ENCODE data around the gene MMS19.

MMS19 gene

DNA sequence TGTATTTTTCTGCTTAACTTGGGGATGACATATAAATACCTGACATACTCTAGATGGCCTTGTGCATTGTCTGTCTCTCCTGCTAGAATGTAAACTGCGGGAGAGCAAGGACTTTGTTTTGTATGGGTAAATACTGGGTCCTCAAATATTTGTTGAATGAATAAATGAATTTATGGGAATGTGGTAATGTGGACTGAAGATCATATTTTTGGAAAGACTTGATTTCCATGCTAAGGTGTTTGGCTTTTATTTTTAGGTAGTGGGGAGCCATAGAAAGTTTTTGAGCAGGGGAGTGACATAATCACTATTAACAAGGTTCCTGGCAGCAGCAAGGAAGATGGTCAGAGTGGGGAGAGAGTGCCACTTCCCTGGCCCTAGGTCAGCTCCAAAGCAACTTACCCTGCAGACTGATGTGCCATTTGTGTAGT lies 27.5 kb upstream of the MMS19 start:
- no peak for DNase-seq (ENCODE audit: low read depth in 2 of 2)

GRCh38 chr10:97525086-97525485 lies 26.9 kb upstream of the MMS19 start:
- no peak for DNase-seq (ENCODE audit: low read depth in 2 of 2)

DNA sequence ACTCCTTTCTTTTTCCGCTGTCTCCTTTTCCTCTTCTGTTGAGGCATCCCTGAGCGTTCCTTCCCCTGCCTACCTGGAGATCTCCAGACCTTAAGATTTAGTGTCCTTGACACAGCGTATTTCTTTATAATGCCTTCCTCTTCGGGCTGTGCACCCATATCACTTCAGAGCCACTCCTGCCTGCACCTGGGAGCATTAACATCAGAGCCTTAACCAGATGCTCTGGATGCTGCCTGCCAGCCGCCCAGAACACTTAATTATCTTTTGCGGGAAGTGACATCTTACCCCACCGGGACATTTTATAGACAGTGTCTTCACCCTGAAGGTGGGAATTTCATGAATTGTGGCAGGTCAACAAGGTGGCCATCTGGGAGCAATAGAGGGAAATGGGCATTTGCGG lies 24.7 kb upstream of the MMS19 start:
- no peak for DNase-seq (ENCODE audit: low read depth in 2 of 2)

DNA sequence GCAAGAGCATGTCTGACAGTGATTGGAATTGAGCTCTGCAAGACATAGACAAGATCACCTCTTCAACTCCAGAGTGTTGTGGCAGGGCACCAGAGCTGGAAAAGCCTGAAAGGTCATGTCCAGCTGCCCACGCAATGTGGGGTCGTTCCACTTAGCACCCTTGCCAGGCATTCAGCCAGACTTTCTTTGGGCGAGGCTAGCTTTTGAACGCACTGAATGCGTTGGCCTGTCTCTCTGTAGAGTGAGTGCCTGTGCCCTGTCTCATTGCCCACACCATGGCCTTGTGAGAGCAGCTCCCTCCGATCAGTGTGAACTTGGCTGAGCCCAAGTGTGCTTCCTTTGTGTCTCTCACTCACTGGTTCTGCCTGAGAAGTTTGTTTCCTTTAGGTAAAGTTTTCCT lies 23.8 kb upstream of the MMS19 start:
- DNase-seq (ENCODE audit: low read depth in 2 of 2), result no peak

- no peak for DNase-seq (ENCODE audit: low read depth in 2 of 2)
Observed at GRCh38 chr10:97520978-97521761, 22.9 kb upstream of the MMS19 start.

DNA sequence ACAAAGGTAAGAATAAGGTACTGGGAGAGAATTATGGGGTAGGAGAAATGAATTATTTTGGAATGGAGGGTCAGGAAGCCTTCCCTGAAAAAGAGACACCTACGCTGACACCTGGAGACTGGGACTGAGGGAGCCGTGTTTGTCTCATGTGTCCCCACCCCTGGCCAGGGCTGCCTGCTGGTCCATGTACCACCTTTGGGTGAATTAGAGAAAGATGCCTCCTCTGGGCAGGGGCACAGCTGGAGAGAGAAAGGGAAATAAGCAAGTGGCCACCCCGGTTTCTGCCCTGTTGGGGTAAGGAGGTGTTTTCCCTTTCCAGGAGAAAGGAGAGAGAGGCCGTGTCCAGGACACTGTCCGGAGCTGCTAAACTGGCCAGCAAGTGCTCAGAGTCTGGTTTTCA lies 22.3 kb upstream of the MMS19 start:
- DNase-seq (ENCODE audit: low read depth in 2 of 2), result no peak

DNA sequence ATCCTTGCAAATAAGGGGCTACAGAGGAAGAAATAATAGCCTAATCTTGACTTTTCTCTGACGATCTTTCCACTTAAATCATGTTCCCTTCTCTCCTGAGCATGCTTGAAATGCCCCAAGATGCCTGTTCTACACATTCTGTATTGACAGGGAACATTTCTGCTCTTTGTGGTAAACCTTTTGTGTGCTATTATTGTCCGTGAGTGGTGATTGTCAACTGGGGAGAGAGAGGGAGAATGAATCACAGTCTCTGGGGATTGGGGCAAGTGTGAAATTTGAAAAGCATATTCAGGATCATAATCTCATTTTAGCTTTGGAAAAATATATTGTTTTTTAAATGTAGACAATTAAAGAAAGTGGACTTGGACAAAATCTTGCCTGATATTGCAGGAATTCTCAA lies 21.1 kb upstream of the MMS19 start:
- DNase-seq (ENCODE audit: low read depth in 2 of 2), result no peak

GRCh38 chr10:97518301-97519043 lies 20.2 kb upstream of the MMS19 start:
- no peak for DNase-seq (ENCODE audit: low read depth in 2 of 2)

GRCh38 chr10:97517778-97518300 lies 19.6 kb upstream of the MMS19 start:
- no peak for DNase-seq (ENCODE audit: low read depth in 2 of 2)

- no peak for DNase-seq (ENCODE audit: low read depth in 2 of 2)
Observed at GRCh38 chr10:97517096-97517750, 19.0 kb upstream of the MMS19 start.

- DNase-seq (ENCODE audit: low read depth in 2 of 2), result no peak
Observed at GRCh38 chr10:97515271-97515978, 17.2 kb upstream of the MMS19 start.

DNA sequence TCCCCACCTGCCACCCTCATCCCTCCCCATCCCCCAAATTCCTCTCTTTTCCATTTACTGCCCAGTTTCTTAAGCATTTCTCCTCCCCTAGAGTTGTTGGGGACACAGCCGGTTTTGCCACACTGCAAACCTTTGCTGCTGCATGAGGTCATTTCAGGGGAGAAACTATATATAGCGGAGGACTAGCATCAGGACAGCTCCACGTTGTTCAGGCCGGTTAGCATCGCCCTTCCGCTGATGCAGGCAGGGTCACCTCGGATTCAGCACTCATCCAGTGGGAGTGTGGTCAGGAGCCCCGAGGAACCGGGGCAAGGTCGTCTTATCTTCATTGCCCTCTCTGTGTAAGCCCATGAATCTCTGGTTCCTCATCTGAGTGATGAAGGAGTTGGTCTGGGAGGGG lies 16.1 kb upstream of the MMS19 start:
- no peak for DNase-seq (ENCODE audit: low read depth in 2 of 2)

- no peak for DNase-seq (ENCODE audit: low read depth in 2 of 2)
Observed at GRCh38 chr10:97512993-97513392, 14.8 kb upstream of the MMS19 start.

DNA sequence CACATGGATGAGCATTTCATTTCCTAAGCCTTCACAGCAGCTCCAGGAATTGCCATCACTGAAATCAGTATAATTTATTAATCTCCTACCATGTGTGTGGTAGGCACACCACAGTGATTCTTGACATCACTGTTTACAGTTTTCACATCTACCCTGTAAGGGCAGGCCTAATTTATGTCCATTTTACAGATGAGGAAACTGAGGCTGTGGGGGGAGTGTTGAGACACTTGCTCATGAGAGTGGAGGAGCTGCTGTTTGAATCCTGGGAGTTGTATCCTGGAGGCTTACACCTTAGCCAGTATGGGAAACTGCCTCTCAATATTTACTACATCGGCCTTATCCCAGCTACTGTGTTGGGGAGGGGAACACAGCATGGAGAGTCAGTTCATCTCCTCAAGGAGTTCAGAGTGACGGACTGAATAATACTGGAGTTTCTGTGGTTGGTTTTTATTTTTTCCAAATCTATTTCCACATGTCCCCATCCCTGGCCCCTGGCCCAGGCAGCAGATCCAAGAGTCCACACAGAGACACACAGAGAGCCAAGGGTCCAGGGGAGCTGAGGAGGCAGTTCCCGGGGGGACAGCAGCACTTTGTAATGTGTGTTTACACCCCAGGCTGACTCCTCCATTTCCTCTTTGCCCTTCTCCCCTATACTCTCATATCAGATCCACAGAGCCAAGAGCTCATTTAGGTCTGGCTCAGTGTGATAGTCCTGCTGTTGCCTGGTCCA lies 13.7 kb upstream of the MMS19 start:
- DNase-seq (ENCODE audit: low read depth in 2 of 2), result no peak

- DNase-seq (ENCODE audit: low read depth in 2 of 2), result no peak
Observed at GRCh38 chr10:97510686-97511085, 12.5 kb upstream of the MMS19 start.

DNA sequence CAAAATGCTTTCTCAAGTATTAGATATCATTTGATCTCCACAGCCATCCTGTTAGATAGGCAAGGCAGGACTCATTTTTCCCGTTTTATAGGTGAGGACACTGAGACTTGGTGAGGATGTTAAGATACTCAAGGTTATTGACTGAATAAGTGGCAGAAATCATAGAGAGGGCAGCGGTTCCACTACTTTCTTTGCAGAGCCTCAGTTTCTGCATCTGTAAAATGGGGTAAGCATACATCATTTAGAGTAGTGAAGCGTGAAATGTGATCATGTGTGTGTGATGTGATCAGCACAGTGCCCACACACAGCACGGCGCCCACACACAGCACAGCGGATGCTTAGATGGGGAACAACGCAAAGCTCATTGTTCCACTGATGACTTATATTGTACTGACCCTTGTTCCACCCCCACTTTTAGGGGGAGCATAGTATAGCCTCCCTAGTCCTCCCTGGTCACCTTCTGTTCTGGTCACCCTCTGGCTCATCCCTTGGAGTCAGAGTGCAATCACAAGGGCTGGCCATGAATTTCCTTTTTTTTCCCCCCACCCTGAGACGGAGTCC lies 11.0 kb upstream of the MMS19 start:
- no peak for DNase-seq (ENCODE audit: low read depth in 2 of 2)

DNA sequence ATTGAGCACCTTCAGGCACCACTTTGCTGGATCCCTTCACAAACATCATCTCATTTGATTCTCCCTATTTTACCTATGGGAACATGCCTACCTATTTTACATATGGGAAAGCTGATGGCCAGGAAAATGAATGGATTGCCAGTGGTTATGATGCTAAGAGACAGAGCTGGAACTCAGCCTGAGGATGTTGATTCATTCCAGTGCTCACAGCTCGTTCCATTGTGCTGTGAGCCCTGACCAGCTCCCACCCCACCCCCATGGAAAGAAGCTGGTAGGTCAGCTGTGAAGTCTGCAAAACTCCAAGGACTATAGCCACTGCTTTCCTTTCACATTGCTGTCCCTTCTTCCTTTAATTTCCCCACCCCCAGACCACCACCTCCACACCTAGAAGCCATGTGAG lies 10.1 kb upstream of the MMS19 start:
- no peak for DNase-seq (ENCODE audit: low read depth in 2 of 2)

DNA sequence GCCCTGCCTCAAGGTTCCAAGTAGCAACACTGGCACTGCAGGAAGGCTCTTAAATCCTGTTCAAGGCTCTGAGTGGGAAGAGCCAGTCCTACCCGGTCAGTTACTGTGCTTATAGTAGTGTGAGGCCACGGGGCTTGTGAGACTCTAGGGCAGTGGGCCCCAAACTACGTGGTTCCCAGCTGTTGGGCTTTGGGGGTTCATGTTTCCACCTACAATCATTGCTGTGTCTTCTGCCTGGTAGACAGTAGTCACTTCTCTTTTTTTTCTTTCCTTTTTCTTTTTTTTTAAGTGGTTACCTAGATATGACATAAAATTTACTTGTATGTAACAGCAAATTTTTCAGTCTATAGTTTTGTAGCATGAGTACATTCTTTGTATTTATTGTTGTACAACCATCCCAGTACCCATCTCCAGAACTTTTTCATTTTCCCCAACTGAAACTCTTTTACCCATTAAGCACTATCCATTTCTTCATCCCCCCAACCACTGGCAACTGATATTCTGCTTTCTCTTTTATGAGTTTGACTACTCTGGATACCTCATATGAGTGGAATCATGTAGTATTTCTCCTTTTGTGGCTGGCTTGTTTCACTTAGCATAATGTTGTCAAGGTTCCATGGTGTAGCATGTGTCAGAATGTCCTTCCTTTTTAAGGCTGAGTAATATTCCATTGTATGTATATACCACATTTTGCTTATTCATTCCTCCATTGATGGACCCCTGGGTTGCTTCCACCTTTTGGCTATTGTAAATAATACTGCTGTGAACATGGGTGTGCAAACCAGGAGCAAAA lies 8.2 kb upstream of the MMS19 start:
- DNase-seq (ENCODE audit: low read depth in 2 of 2), result no peak

GRCh38 chr10:97505152-97505551 lies 6.9 kb upstream of the MMS19 start:
- DNase-seq (ENCODE audit: low read depth in 2 of 2), result no peak

DNA sequence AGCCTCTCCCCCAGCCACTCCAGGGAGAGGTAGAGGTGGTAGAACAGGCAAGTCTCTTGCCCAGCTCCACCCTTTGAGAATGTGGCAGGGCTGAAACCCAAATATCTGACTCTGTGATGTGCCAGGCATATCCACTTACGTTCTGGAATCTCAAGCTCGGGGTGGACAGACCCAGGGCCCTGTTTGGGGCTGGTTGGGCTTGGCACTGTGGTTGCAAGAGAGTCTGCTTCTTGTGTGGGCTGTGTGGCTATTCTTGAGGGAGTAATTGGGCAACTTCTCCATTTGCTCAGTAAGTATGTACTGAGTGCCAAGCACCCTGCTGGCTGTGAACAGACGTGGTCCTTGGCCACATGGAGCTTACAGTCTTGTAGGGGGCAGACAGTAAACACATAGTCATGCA lies 5.2 kb upstream of the MMS19 start:
- DNase-seq (ENCODE audit: low read depth in 2 of 2), result no peak
